ENCODE data around the gene CCL3. TPM values are rescaled to one million over a fixed set of nuclear protein-coding genes. Genes with fewer than 3 reads are reported as not detected.

CCL3 gene
- total RNA-seq, 1 experiment from 2014 or later = 0.98 TPM

DNA sequence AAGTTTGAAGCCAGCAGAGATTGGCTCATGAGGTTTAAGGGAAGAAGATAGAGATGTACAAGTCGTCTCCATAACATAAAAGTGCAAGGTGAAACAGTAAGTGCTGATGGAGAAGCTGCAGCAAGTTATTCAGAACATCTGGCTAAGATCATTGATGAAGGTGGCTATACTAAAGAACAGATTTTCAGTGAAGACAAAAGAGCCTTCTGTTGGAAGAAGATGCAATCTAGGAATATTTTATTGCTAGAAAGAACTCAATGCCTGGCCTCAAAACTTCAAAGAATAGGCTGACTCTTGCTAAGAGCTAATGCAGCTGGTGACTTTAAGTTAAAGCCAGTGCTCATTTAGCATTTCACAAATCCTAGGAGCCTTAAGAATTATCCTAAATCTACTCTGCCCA lies 39.7 kb upstream of the CCL3 start (continued):
- TF ChIP-seq, protein P1, sequence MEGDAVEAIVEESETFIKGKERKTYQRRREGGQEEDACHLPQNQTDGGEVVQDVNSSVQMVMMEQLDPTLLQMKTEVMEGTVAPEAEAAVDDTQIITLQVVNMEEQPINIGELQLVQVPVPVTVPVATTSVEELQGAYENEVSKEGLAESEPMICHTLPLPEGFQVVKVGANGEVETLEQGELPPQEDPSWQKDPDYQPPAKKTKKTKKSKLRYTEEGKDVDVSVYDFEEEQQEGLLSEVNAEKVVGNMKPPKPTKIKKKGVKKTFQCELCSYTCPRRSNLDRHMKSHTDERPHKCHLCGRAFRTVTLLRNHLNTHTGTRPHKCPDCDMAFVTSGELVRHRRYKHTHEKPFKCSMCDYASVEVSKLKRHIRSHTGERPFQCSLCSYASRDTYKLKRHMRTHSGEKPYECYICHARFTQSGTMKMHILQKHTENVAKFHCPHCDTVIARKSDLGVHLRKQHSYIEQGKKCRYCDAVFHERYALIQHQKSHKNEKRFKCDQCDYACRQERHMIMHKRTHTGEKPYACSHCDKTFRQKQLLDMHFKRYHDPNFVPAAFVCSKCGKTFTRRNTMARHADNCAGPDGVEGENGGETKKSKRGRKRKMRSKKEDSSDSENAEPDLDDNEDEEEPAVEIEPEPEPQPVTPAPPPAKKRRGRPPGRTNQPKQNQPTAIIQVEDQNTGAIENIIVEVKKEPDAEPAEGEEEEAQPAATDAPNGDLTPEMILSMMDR (IDR thresholded peaks at IDR 0.05 in 2 of 3, conservative IDR thresholded peaks at IDR 0.05 in 1 of 3; ENCODE audit: borderline replicate concordance in 1 of 3, insufficient read depth in 1 of 3, low read depth in 2 of 3, low read length in 2 of 3) = no peak
- TF ChIP-seq ZFX (IDR thresholded peaks at IDR 0.05) = no peak
- TF ChIP-seq SRF (IDR thresholded peaks at IDR 0.05; ENCODE audit: low read depth) = no peak
- TF ChIP-seq ELF1 (IDR thresholded peaks at IDR 0.05; ENCODE audit: borderline replicate concordance, low read depth) = no peak
- no peak for TF ChIP-seq POLR2A (IDR thresholded peaks at IDR 0.05; ENCODE audit: borderline replicate concordance, extremely low read depth, insufficient read depth, insufficient read length)

DNA sequence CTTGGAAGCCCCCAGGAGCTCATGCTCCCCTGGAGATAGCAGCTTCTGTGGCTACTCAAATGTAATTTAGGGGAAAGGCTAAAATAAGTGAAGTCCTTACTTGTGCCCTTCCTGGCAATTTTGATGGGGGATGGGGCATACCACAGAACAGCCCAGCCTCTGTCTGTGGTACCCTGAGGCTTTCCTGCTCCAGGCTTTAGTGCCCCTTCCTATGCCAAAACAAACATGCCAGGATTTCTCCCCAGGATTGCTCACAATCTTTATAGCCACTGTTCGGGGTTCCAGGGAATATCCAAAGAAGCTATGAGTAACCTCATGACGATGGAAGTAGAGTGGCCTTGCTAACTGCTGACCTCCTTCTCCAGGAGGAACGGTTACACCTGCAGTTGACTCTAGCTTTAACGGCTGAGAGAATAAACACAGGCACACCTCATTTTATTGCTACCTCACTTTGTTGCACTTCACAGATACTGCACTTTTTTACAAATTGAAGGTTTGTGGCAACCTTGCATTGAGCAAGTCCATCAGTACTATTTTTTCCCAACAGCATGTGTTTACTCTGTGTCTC lies 38.6 kb upstream of the CCL3 start:
- intact Hi-C loops (cut with micrococcal nuclease) = no loop called here
- Histone ChIP-seq H4K20me1 (ENCODE audit: insufficient read depth) (no peaks in the 10 kb centered on the region), H3K36me3 (ENCODE audit: control insufficient read depth in 1 of 2, insufficient read depth in 2 of 2, low read length in 2 of 2) (no peaks in the 10 kb centered on the region), H3K9ac (ENCODE audit: low read length) (no peak overlapping the region), H3K27ac (ENCODE audit: low read depth, low read length) (no peak overlapping the region), H3K9me2 (ENCODE audit: insufficient read depth) (no peaks in the 10 kb centered on the region), H3K79me2 (ENCODE audit: insufficient read depth, low read length) (no peaks in the 10 kb centered on the region), H3K9me3 (ENCODE audit: control insufficient read depth in 1 of 2, insufficient read depth in 1 of 2, low read depth in 1 of 2, low read length in 2 of 2) (peaks cover 9 to 17% of the 10 kb centered on the region in 2 experiments; a peak in 3 of 4 replicates), H3K4me1 (ENCODE audit: control insufficient read depth in 1 of 2, insufficient read depth in 2 of 2, low read length in 2 of 2) (no peaks in the 10 kb centered on the region), H3K4me2 (ENCODE audit: low read length) (no peak overlapping the region), H3K27me3 (ENCODE audit: insufficient read depth, low read length) (0 out of 2 replicates have a peak, but pooled peaks cover 7% of the 10 kb centered on the region), H3K4me3 (replicated peaks in 1 of 2; ENCODE audit: low read depth in 1 of 2, low read length in 2 of 2) (no peak overlapping the region), H2AFZ (ENCODE audit: low read depth, low read length, poor library complexity, severe bottlenecking) (no peak overlapping the region)
- ChIA-PET CTCF (interaction anchor here (2.2 kb wide), 1 partner anchor 20 kb away, joined by 12 read pairs; no protein-coding TSS in a partner anchor), POLR2A (no interaction called here), RAD21 (ENCODE audit: low non-redundant PET in 1 of 2, low total read pairs in 2 of 2, uncharacterized antibody in 2 of 2, unreplicated experiment in 2 of 2) (no interaction called here)
- BruUV-seq (replicated peaks) = no TSS peak
- no peak for ATAC-seq
- DNase-seq (ENCODE audit: low read depth, low spot score) = no peak
- TF ChIP-seq TCF7L2 (IDR thresholded peaks at IDR 0.05; ENCODE audit: borderline replicate concordance, extremely low read depth, insufficient read depth, insufficient read length) (no peak), SP1 (IDR thresholded peaks at IDR 0.05; ENCODE audit: low read depth) (no peak)
